ENCODE measurements around the gene PPIP5K1. TPM values are rescaled to one million over a fixed set of nuclear protein-coding genes. Genes with fewer than 3 reads are reported as not detected.
A peak's percentile ranks its signal among the peaks of the same experiment; 100 is the strongest.
"Not testable (repeated sequence)": the region's sequence is repeated elsewhere in the genome, so short reads cannot be mapped to it uniquely, and the experiment has no call there.

The PPIP5K1 gene
- total RNA-seq, 6 experiments from 2014 or later: 11.6 to 23.2 (median 16.5) TPM

DNA sequence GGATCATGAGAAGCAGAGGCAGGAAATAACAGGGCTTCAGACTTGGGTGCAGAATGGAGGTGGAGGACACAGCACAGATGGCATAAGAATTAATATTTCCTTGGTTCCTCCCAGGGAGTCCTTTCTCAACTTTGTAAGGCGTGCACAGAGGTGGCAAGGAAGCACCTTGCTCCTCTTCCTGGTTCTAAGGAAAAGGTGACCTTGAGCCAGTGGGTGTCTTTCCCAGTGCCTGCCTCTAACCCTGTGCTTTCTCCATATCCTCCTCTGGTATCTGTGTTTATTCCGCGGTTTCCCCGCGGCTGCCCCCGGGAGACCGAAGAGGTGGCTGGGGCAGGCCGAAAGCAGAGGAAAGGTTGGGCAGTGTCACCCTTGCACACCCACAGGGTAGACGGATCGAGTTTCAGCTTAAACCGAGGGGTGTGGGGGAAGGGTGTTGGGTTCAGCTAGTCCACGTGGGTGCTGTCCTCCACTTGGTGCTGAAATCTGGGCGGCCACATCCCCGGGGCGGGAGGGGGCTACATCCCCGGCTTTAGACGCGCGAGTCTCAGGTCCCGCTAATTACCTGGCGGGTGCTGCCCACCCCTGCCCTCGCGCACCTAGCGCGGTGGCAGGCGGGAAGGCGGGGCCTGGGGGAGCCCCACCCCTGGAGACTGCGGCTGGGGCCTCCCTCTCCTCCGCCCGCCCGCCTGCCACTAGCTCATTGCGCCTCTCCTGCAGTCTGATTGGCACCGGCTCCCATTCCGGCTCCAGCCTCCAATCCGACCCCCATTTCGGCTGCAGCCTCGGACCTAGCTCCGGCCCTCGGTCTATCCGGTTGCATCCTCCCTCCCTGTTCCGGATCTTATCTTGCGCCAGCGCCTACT is 3.6 kb upstream of the PPIP5K1 start, which contains the start of gene CKMT1B:
TSS of gene CKMT1B (plus strand) at position 700 of the 863 bp plus-strand sequence. CDS start 192 bp downstream, outside the sequence.
- H3K27me3 ChIP-seq; DNase-seq; H3K36me3 ChIP-seq; H3K9me3 ChIP-seq; H3K27ac ChIP-seq; H3K4me1 ChIP-seq; intact Hi-C loops (cut with DNase I); H3K4me3 ChIP-seq: not testable (repeated sequence)
- WGBS (ENCODE audit: insufficient coverage, low coverage, low lambda C conversion rate, missing lambda C conversion rate): no CpG with 5 or more reads among the region's 43 CpGs
- ATAC-seq: peak; percentile 13 to 70 (median 53)

DNA sequence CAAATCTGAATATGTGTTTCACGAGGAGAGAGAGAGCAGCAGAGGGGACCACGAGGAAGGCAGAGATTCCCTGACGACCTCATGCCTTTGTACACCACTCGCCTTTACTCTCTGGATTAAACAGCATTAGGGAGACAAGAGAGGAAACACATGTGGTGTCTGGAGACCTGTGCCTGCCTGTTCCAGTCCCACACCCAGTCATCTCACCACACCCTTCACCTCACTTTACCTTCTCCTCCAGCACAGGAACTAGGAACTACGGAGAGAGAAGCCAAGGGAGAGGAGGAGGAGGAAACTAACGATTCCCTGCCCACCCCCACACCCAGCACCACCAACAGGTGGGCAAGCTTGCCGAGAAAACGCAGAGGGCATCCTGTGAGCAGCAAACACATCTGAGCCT is 2.8 kb upstream of the PPIP5K1 start:
- intact Hi-C loops (cut with DNase I); H3K36me3 ChIP-seq; H3K27ac ChIP-seq; ATAC-seq; H3K4me1 ChIP-seq; H3K4me3 ChIP-seq; DNase-seq; H3K27me3 ChIP-seq; H3K9me3 ChIP-seq: not testable (repeated sequence)
- 23% methylated on average over 4 of the region's 8 CpGs for WGBS (ENCODE audit: insufficient coverage, low coverage, low lambda C conversion rate, missing lambda C conversion rate)

DNA sequence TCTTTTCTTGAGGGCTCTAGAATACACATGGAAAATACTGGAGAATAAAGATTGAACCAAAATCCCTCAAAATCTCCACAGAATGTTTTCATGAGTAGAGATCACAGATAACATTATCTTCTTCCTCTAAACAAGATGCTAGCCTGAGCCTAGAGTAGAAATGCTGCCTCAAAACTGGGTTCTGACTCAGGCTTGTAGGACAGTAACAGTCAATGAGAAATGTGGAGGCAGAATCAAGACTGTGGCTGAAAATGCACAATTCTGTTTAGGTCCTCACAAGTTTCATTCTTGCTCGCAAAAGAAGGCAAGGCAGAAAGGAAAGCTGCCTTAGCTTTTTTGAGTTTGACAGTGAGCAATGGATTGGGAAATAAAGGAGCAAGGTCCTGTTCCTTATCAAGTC is 15.4 kb downstream of the PPIP5K1 start:
- no CpG with 5 or more reads among the region's 1 CpG for WGBS (ENCODE audit: insufficient coverage, low coverage, low lambda C conversion rate, missing lambda C conversion rate)
- H3K4me3 ChIP-seq; ATAC-seq; H3K27me3 ChIP-seq; DNase-seq; intact Hi-C loops (cut with DNase I); H3K9me3 ChIP-seq; H3K4me1 ChIP-seq; H3K27ac ChIP-seq; H3K36me3 ChIP-seq: not testable (repeated sequence)

DNA sequence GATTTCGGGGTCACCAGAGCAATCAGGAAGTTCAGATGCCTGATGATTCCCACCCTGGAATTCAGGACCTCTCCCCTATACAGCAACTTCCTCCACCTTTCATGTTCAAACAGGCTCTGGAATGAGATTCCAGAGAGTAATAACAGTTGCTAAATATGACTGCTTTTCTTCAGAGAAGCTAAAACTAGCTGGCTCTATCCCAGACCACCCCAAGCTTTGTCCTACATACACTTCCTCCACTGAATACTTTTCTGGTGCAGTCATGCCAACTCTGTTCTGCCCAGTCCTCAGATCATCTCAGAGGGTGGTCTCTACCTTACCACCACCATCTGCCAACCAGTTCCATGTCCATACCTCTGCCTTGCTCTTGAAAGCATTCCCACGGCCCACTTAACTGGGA is 23.4 kb downstream of the PPIP5K1 start:
- intact Hi-C loops (cut with DNase I); H3K27me3 ChIP-seq; H3K36me3 ChIP-seq; H3K9me3 ChIP-seq; H3K4me1 ChIP-seq; DNase-seq; H3K4me3 ChIP-seq; ATAC-seq; H3K27ac ChIP-seq: not testable (repeated sequence)
- no CpG with 5 or more reads among the region's 2 CpGs for WGBS (ENCODE audit: insufficient coverage, low coverage, low lambda C conversion rate, missing lambda C conversion rate)

DNA sequence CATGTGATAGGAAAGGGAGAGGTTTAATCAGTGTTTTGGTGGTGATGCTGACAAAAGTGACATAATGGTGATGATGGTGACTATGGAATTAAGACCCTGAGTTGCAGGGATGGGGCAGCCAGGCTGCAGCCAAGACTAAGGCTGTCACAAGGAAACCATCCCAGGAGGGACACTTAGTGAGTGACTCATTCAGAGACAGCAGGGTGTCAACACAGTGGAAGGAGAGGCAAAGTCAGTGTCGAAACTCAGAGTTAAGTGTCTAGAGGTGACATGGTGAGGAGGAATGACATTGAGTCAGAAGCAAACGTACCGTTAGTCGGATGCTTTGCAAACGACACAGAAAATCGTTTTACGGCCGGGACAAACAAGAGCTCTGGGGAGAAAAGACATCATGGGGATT is 26.2 kb downstream of the PPIP5K1 start:
- H3K9me3 ChIP-seq; H3K4me3 ChIP-seq; DNase-seq; ATAC-seq; H3K36me3 ChIP-seq; H3K27ac ChIP-seq; intact Hi-C loops (cut with DNase I); H3K27me3 ChIP-seq; H3K4me1 ChIP-seq: not testable (repeated sequence)
- WGBS (ENCODE audit: insufficient coverage, low coverage, low lambda C conversion rate, missing lambda C conversion rate): no CpG with 5 or more reads among the region's 8 CpGs

DNA sequence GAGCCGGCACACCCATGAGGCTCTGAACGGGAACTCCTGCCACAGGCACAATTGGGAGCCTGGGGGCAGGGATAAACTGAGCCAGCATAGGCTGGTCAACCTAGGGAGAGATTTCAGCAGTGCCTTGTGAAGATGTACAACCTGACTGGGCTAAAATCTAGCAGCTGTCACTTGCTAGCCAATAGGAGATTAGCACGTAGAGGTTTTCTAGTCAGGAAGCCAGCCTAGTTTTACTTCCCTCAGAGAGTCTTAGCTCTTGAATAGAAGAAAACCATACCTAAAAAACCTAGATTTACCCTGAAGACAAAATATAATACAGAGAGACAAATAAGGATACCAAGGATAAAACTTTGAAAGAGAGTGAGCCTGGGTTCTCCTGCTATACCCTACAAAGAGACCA is 27.3 kb downstream of the PPIP5K1 start:
- DNase-seq; ATAC-seq; H3K36me3 ChIP-seq; H3K9me3 ChIP-seq; H3K4me3 ChIP-seq; intact Hi-C loops (cut with DNase I); H3K4me1 ChIP-seq; H3K27me3 ChIP-seq; H3K27ac ChIP-seq: not testable (repeated sequence)
- no CpG with 5 or more reads among the region's 3 CpGs for WGBS (ENCODE audit: insufficient coverage, low coverage, low lambda C conversion rate, missing lambda C conversion rate)

DNA sequence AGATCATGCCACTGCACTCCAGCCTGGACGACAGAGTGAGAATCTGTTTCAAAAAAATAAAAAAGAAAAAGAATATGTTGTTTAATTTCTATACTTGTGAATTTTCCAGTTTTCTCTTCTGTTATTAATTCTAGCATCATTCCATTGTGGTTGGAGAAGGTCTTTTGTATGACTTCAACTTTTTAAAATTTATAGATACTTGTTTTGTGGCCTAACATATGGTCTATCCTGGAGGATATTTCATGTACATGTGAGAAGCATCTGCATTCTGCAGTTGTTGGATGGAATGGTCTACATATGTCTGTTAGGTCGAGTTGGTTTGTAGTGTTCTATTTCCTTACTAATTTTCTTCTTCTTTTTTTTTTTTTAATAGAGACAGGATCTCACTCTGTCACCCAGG is 37.0 kb downstream of the PPIP5K1 start:
- DNase-seq (no peak), ATAC-seq (no peak)
- Histone ChIP-seq H3K27me3 (no peaks in the 10 kb centered on the region), H3K9me3 (no peaks in the 10 kb centered on the region), H3K4me1 (no peaks in the 10 kb centered on the region), H3K27ac (no peak overlapping the region), H3K36me3 (no peaks in the 10 kb centered on the region), H3K4me3 (no peak overlapping the region)
- no peak for TF ChIP-seq POLR2A (IDR thresholded peaks at IDR 0.05)
- TF ChIP-seq, protein P1, sequence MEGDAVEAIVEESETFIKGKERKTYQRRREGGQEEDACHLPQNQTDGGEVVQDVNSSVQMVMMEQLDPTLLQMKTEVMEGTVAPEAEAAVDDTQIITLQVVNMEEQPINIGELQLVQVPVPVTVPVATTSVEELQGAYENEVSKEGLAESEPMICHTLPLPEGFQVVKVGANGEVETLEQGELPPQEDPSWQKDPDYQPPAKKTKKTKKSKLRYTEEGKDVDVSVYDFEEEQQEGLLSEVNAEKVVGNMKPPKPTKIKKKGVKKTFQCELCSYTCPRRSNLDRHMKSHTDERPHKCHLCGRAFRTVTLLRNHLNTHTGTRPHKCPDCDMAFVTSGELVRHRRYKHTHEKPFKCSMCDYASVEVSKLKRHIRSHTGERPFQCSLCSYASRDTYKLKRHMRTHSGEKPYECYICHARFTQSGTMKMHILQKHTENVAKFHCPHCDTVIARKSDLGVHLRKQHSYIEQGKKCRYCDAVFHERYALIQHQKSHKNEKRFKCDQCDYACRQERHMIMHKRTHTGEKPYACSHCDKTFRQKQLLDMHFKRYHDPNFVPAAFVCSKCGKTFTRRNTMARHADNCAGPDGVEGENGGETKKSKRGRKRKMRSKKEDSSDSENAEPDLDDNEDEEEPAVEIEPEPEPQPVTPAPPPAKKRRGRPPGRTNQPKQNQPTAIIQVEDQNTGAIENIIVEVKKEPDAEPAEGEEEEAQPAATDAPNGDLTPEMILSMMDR (IDR thresholded peaks at IDR 0.05): no peak
- WGBS (ENCODE audit: insufficient coverage, low coverage, low lambda C conversion rate, missing lambda C conversion rate): 70% methylated on average over 2 of the region's 2 CpGs
- intact Hi-C loops (cut with DNase I): no loop called here
